CD4-positive, alpha-beta T cell treated with Interleukin-6 for 4 hours (primary cell): Measurements from ENCODE around the gene TSR1.

Experiments used
- DNase-seq: peaks from one replicate; pipeline ENCODE4 v3.0.0-alpha.2; 2020; ENCODE audit warnings: mixed read lengths

Gene TSR1

DNA sequence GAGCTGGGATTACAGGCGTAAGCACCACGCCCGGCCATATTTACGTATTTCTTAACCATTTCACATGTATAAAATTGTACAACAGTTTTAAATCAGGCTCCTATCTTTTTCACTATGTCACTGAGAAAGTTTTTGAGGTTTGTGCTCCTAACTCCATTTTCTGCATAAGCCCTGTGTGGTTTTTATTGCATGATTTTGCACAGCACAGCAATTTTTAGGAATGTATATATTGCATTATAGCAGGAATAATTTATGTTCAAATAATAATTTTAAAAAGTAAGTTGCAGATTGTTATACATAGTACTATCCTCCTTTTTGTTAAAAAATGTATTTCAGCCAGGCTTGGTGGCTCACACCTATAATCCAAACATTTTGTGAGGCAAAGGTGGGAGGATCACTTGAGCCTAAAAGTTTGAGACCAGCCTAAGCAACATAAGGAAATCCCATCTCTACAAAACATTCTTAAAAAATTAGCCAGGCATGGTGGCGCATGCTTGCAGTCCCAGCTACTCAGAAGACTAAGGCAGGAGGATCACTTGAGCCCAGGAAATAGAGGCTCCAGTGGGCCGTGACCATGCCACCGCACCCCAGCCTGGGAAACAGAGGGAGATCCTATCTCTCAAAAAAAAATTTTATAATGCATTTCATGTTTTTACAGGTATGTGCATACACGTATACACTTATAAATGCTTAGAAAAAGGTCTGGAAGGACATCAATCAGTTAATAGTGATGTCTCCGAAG is 58.7 kb downstream of the TSR1 start:
- DNase-seq: no peak

DNA sequence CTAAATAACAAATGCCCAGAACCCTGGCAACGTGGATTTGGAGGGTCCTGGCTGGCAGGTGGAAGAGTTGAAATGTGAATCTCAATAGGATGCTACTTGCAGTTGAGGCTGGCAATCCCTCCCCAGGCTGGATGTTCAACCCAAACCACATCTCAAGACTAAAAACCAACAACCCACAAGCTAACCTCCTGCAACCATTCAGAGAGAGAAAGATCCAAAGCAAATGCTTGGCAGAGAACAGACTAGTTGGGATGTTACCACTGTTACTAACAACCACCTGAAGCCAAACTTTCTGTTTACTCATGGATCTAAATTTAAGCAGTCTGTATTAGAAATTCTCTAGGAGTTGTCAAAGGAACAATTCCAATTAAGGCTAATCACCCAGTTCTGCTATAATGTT is 60.5 kb downstream of the TSR1 start:
- DNase-seq: no peak

DNA sequence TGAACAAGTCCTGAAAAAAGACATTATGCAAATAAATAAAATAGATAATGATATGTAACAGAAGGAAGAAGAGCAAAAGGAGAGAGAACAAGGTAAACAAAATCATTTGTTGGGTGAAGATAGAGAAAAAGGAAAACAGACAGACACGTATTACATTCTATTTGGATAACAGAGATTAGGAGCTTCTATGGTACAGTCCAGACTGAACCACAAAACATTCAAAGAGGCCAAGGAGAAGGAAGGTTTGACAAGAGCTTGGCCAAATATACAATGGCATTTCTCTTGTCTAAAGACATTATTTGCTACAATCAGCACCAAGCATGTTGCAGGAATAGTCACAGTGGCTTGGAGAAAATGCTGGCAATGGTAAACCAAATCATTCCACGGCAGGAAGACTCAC is 61.8 kb downstream of the TSR1 start:
- no peak for DNase-seq
